Liver (tissue), 9 donors: ENCODE measurements around the gene SLC25A44. TPM values are rescaled to one million over a fixed set of nuclear protein-coding genes. Genes with fewer than 3 reads are reported as not detected.

Source experiments
- DNase-seq: peaks from one replicate; pipeline ENCODE4 v3.0.0-alpha.2; 2017; ENCODE audit warnings: low spot score
- H3K27ac ChIP-seq, 2 donors: one replicate each; pipeline ENCODE4 v1.7.0; 2013; ENCODE audit warnings: inconsistent platforms in 2 of 2, low read length in 2 of 2, control low read depth in 1 of 2, low read depth in 1 of 2, mild to moderate bottlenecking in 1 of 2
- H3K27me3 ChIP-seq, 4 donors: one replicate each; pipeline versions ENCODE4 v1.6.1 to v1.7.0; 2013; ENCODE audit warnings: low read length in 3 of 4, inconsistent platforms in 1 of 4, mild to moderate bottlenecking in 1 of 4, moderate library complexity in 1 of 4; ENCODE audit not compliant: control insufficient read depth in 4 of 4, insufficient read depth in 4 of 4
- H3K36me3 ChIP-seq, 4 donors: one replicate each; pipeline versions ENCODE4 v1.6.1 to v1.7.0; 2013; ENCODE audit warnings: low read length in 3 of 4, mild to moderate bottlenecking in 3 of 4, low read depth in 1 of 4, moderate library complexity in 1 of 4; ENCODE audit not compliant: control insufficient read depth in 4 of 4, insufficient read depth in 3 of 4
- H3K4me1 ChIP-seq, 4 donors: one replicate each; pipeline versions ENCODE4 v1.6.1 to v1.7.0; 2013; ENCODE audit warnings: low read length in 3 of 4, mild to moderate bottlenecking in 3 of 4, moderate library complexity in 1 of 4; ENCODE audit not compliant: control insufficient read depth in 4 of 4, insufficient read depth in 4 of 4
- H3K4me3 ChIP-seq, 3 donors: one replicate each; pipeline versions ENCODE4 v1.6.1 to v1.7.0; 2013; ENCODE audit warnings: low read length in 3 of 3, control low read depth in 1 of 3, low read depth in 1 of 3, mild to moderate bottlenecking in 1 of 3
- H3K9ac ChIP-seq, 2 donors: one replicate each; pipeline ENCODE4 v1.7.0; 2013; ENCODE audit warnings: low read length in 2 of 2, mild to moderate bottlenecking in 2 of 2, moderate library complexity in 2 of 2, control low read depth in 1 of 2, low read depth in 1 of 2
- H3K9me3 ChIP-seq, 4 donors: one replicate each; pipeline versions ENCODE4 v1.6.1 to v1.7.0; 2013; ENCODE audit warnings: low read length in 3 of 4; ENCODE audit not compliant: control insufficient read depth in 4 of 4
- ATF3 ChIP-seq: IDR thresholded peaks from 2 replicates; pipeline ENCODE4 v1.6.1; 2016; ENCODE audit warnings: antibody characterized with exemption
- CTCF ChIP-seq: fragments of 150-350 bp; IDR thresholded peaks from 2 replicates; pipeline ENCODE4 v1.5.1; 2017; ENCODE audit warnings: improper control_type of control experiment, low read depth, low read length; ENCODE audit not compliant: missing input control
- EGR1 ChIP-seq, 2 donors: IDR thresholded peaks; 2 replicates each; pipeline ENCODE4 v1.6.1; 2016 to 2018; ENCODE audit warnings: antibody characterized with exemption in 2 of 2, low read depth in 2 of 2
- FOXA1 ChIP-seq: IDR thresholded peaks from 2 replicates; pipeline ENCODE4 v1.6.1; 2016; ENCODE audit warnings: antibody characterized with exemption
- FOXA2 ChIP-seq: IDR thresholded peaks from 2 replicates; pipeline ENCODE4 v1.6.1; 2016; ENCODE audit warnings: antibody characterized with exemption
- GABPA ChIP-seq, 2 donors: IDR thresholded peaks in 1 of 2; conservative IDR thresholded peaks in 1 of 2; 2 replicates each; pipeline ENCODE4 v1.6.1; 2016; ENCODE audit warnings: antibody characterized with exemption in 2 of 2, mild to moderate bottlenecking in 1 of 2, moderate library complexity in 1 of 2
- HNF4A ChIP-seq, 2 donors: conservative IDR thresholded peaks; 2 replicates each; pipeline ENCODE4 v1.6.1; 2016; ENCODE audit warnings: antibody characterized with exemption in 2 of 2, mild to moderate bottlenecking in 2 of 2
- HNF4G ChIP-seq: IDR thresholded peaks from 2 replicates; pipeline ENCODE4 v1.6.1; 2016; ENCODE audit warnings: antibody characterized with exemption
- JUND ChIP-seq, 2 donors: IDR thresholded peaks; 2 replicates each; pipeline ENCODE4 v1.6.1; 2016; ENCODE audit warnings: antibody characterized with exemption in 2 of 2
- MAX ChIP-seq: IDR thresholded peaks from 2 replicates; pipeline ENCODE4 v1.6.1; 2016; ENCODE audit warnings: antibody characterized with exemption
- NR2F2 ChIP-seq: IDR thresholded peaks from 2 replicates; pipeline ENCODE4 v1.6.1; 2016; ENCODE audit warnings: antibody characterized with exemption
- RAD21 ChIP-seq, 2 donors: IDR thresholded peaks; 2 replicates each; pipeline ENCODE4 v1.6.1; 2016; ENCODE audit warnings: antibody characterized with exemption in 2 of 2, mild to moderate bottlenecking in 2 of 2
- REST ChIP-seq: IDR thresholded peaks from 2 replicates; pipeline ENCODE4 v1.6.1; 2016; ENCODE audit warnings: antibody characterized with exemption, mild to moderate bottlenecking
- RXRA ChIP-seq, 2 donors: IDR thresholded peaks; 2 replicates each; pipeline ENCODE4 v1.6.1; 2017 to 2018; ENCODE audit warnings: antibody characterized with exemption in 2 of 2, mild to moderate bottlenecking in 1 of 2
- SP1 ChIP-seq: IDR thresholded peaks from 2 replicates; pipeline ENCODE4 v1.6.1; 2018; ENCODE audit warnings: antibody characterized with exemption, mild to moderate bottlenecking
- TAF1 ChIP-seq: conservative IDR thresholded peaks from 2 replicates; pipeline ENCODE4 v1.6.1; 2016; ENCODE audit warnings: antibody characterized with exemption, mild to moderate bottlenecking
- YY1 ChIP-seq: IDR thresholded peaks from 2 replicates; pipeline ENCODE4 v1.6.1; 2016; ENCODE audit warnings: antibody characterized with exemption, mild to moderate bottlenecking
- ZBTB33 ChIP-seq: IDR thresholded peaks from 2 replicates; pipeline ENCODE4 v1.6.1; 2016; ENCODE audit warnings: antibody characterized with exemption
- WGBS: extraction: QIAGEN DNeasy Blood & Tissue Kit; methylation state at CpG from one replicate; pipeline ENCODE4 v1.1.7; 2013; 5-methylcytosine and 5-hydroxymethylcytosine counted together
- polyA plus RNA-seq, 2 donors: library from polyadenylated mRNA; stranded (reverse) in 1 of 2; unstranded in 1 of 2; fragments of 200-250 nt in 1 of 2; fragments of >200 nt in 1 of 2; fragmentation: Nextera tagmentation in 1 of 2; extraction: Ambion mirVana in 1 of 2; gene quantifications; one replicate each; pipeline versions ENCODE4 v1.2.1 to v1.2.3, GENCODE V29; 2013 to 2015
- total RNA-seq, 2 donors: library from RNA; depleted of rRNA; stranded (reverse); fragments of >200 nt; gene quantifications; one replicate each; pipeline ENCODE4 v1.2.3, GENCODE V29; 2014
- donor health status: healthy.
- donor health status: healthy.
- donor health status: healthy.
- donor health status: healthy.
- donor health status: healthy.

SLC25A44 gene
- total and polyA plus RNA-seq, 4 donors: 10.2 to 21.8 (median 15.9) TPM

GRCh38 chr1:156220226-156220625 lies 26.3 kb downstream of the SLC25A44 start:
- 88% methylated on average over 9 of the region's 9 CpGs for WGBS

More at GRCh38 chr1:156220226-156220625, 26.3 kb downstream of the SLC25A44 start:
- no peak overlapping the region for H3K4me3 ChIP-seq
- H3K4me1 ChIP-seq: peaks cover 2 to 26% (median 18%) of the 10 kb centered on the region in 4 donors
- H3K9me3 ChIP-seq: no peaks in the 10 kb centered on the region
- H3K27me3 ChIP-seq: no peaks in the 10 kb centered on the region
- no peak for TF ChIP-seq ATF3
- TF ChIP-seq NR2F2: no peak
- no peak for TF ChIP-seq SP1
- no peak for TF ChIP-seq ZBTB33
- TF ChIP-seq HNF4A (conservative IDR thresholded peaks at IDR 0.05): no peak
- no peak for TF ChIP-seq RAD21 (IDR thresholded peaks at IDR 0.05)
- no peak for TF ChIP-seq RXRA (IDR thresholded peaks at IDR 0.05)
- no peak for TF ChIP-seq CTCF
- TF ChIP-seq HNF4G: no peak
- TF ChIP-seq FOXA2: no peak
- no peak for TF ChIP-seq GABPA (IDR thresholded peaks at IDR 0.05 in 1 of 2, conservative IDR thresholded peaks at IDR 0.05 in 1 of 2)
- no peak for TF ChIP-seq FOXA1
- TF ChIP-seq TAF1: no peak
- TF ChIP-seq MAX: no peak
- no peak for TF ChIP-seq EGR1 (IDR thresholded peaks at IDR 0.05; ENCODE audit: low read depth in 2 of 2)
- TF ChIP-seq JUND (IDR thresholded peaks at IDR 0.05): no peak
- no peak for TF ChIP-seq YY1
- no peak for TF ChIP-seq REST
- DNase-seq: no peak
- H3K36me3 ChIP-seq: peaks cover 5 to 25% (median 16%) of the 10 kb centered on the region in 4 donors
- no peak overlapping the region for H3K9ac ChIP-seq
- H3K27ac ChIP-seq: no peak overlapping the region
